Muscle of leg (tissue), 11 donors: Measurements from ENCODE around the gene CDKN2B-AS1. TPM values are rescaled to one million over a fixed set of nuclear protein-coding genes. Genes with fewer than 3 reads are reported as not detected.

Experiments
- DNase-seq: peaks from one replicate; pipeline ENCODE4 v3.0.0; 2013
- H3K27ac ChIP-seq: one replicate; pipeline ENCODE4 v1.5.1; 2013; ENCODE audit warnings: mild to moderate bottlenecking, low read length, control low read depth
- H3K27me3 ChIP-seq: one replicate; pipeline ENCODE4 v1.6.1; 2013; ENCODE audit warnings: low read length; ENCODE audit not compliant: control insufficient read depth, insufficient read depth
- H3K36me3 ChIP-seq: one replicate; pipeline ENCODE4 v1.6.1; 2013; ENCODE audit warnings: low read length; ENCODE audit not compliant: control insufficient read depth, insufficient read depth
- H3K4me1 ChIP-seq: one replicate; pipeline ENCODE4 v1.6.1; 2013; ENCODE audit warnings: low read length; ENCODE audit not compliant: control insufficient read depth, insufficient read depth
- H3K4me3 ChIP-seq: one replicate; pipeline ENCODE4 v1.5.1; 2013; ENCODE audit warnings: low read length, control low read depth
- H3K9me3 ChIP-seq: replicated peaks from 2 replicates; pipeline ENCODE4 v1.6.1; 2013; ENCODE audit warnings: low read depth, low read length; ENCODE audit not compliant: control insufficient read depth
- WGBS: methylation state at CpG from one replicate; pipeline ENCODE4 v1.1.5; 2013; ENCODE audit warnings: missing lambda C conversion rate; ENCODE audit not compliant: insufficient coverage; 5-methylcytosine and 5-hydroxymethylcytosine counted together
- polyA plus RNA-seq, 8 donors: library from polyadenylated mRNA; unstranded; fragments of 120-200 nt; gene quantifications; one replicate each; pipeline versions ENCODE4 v1.2.1 to v1.2.3, GENCODE V29; 2013; ENCODE audit warnings: inconsistent platforms in 1 of 8, low replicate concordance in 1 of 8; ENCODE audit not compliant: insufficient read length in 8 of 8, insufficient read depth in 1 of 8
- total RNA-seq: library from RNA; stranded (reverse); fragments of 120-200 nt; gene quantifications from one replicate; pipeline ENCODE4 v1.2.4, GENCODE V29; 2013

The CDKN2B-AS1 gene
- total and polyA plus RNA-seq, 9 donors = 0.11 to 0.29 (median 0.15) TPM; not detected in 3

GRCh38 chr9:21982861-21983560 lies 11.6 kb upstream of the CDKN2B-AS1 start:
- no CpG with 5 or more reads among the region's 1 CpG for WGBS
- H3K27ac ChIP-seq = no peak overlapping the region

GRCh38 chr9:21983561-21983935 lies 11.0 kb upstream of the CDKN2B-AS1 start:
- Histone ChIP-seq H3K27ac (no peak overlapping the region), H3K4me1 (no peaks in the 10 kb centered on the region), H3K27me3 (peaks cover 14% of the 10 kb centered on the region), H3K4me3 (no peak overlapping the region), H3K9me3 (no peaks in the 10 kb centered on the region), H3K36me3 (no peaks in the 10 kb centered on the region)
- DNase-seq = no peak
- no CpG with 5 or more reads among the region's 1 CpG for WGBS

More at GRCh38 chr9:21982861-21983560, 11.6 kb upstream of the CDKN2B-AS1 start:
- no peaks in the 10 kb centered on the region for H3K36me3 ChIP-seq
- no peaks in the 10 kb centered on the region for H3K4me1 ChIP-seq
- H3K9me3 ChIP-seq = no peaks in the 10 kb centered on the region
- H3K4me3 ChIP-seq = no peak overlapping the region
- no peak for DNase-seq
- H3K27me3 ChIP-seq = peaks cover 13% of the 10 kb centered on the region

GRCh38 chr9:21984101-21984500 lies 10.5 kb upstream of the CDKN2B-AS1 start:
- Histone ChIP-seq H3K27ac (no peak overlapping the region), H3K36me3 (no peaks in the 10 kb centered on the region), H3K27me3 (peaks cover 11% of the 10 kb centered on the region), H3K4me3 (no peak overlapping the region), H3K9me3 (no peaks in the 10 kb centered on the region), H3K4me1 (no peaks in the 10 kb centered on the region)
- no peak for DNase-seq

GRCh38 chr9:21985964-21986667 lies 8.5 kb upstream of the CDKN2B-AS1 start:
- H3K4me3 ChIP-seq = no peak overlapping the region
- WGBS = 69% methylated on average over 2 of the region's 5 CpGs
- no peaks in the 10 kb centered on the region for H3K36me3 ChIP-seq
- no peak for DNase-seq
- H3K9me3 ChIP-seq = no peaks in the 10 kb centered on the region
- H3K27me3 ChIP-seq = peaks cover 17% of the 10 kb centered on the region
- no peak overlapping the region for H3K27ac ChIP-seq
- H3K4me1 ChIP-seq = no peaks in the 10 kb centered on the region

- no peak overlapping the region for H3K27ac ChIP-seq
- WGBS = no CpG with 5 or more reads among the region's 9 CpGs
- peaks cover 18% of the 10 kb centered on the region for H3K27me3 ChIP-seq
- H3K4me3 ChIP-seq = no peak overlapping the region
- no peaks in the 10 kb centered on the region for H3K36me3 ChIP-seq
- no peak for DNase-seq
- H3K4me1 ChIP-seq = no peaks in the 10 kb centered on the region
- H3K9me3 ChIP-seq = no peaks in the 10 kb centered on the region
These were observed 6.3 kb upstream of the CDKN2B-AS1 start for GRCh38 chr9:21988056-21988990.

GRCh38 chr9:21989440-21990189 lies 5.0 kb upstream of the CDKN2B-AS1 start:
- no peaks in the 10 kb centered on the region for H3K9me3 ChIP-seq
- no peak overlapping the region for H3K27ac ChIP-seq
- DNase-seq = no peak
- peaks cover 30% of the 10 kb centered on the region for H3K27me3 ChIP-seq
- H3K4me1 ChIP-seq = peaks cover 5% of the 10 kb centered on the region
- H3K4me3 ChIP-seq = no peak overlapping the region
- H3K36me3 ChIP-seq = no peaks in the 10 kb centered on the region
- 2% methylated on average over 34 of the region's 35 CpGs for WGBS

- no CpG with 5 or more reads among the region's 5 CpGs for WGBS
- H3K9me3 ChIP-seq = no peaks in the 10 kb centered on the region
- H3K4me1 ChIP-seq = peaks cover 5% of the 10 kb centered on the region
- no peak overlapping the region for H3K27ac ChIP-seq
- no peaks in the 10 kb centered on the region for H3K36me3 ChIP-seq
- DNase-seq = no peak
- H3K4me3 ChIP-seq = no peak overlapping the region
- peaks cover 47% of the 10 kb centered on the region for H3K27me3 ChIP-seq
These were observed 3.3 kb upstream of the CDKN2B-AS1 start for GRCh38 chr9:21991072-21991959.

- Histone ChIP-seq H3K36me3 (no peaks in the 10 kb centered on the region), H3K9me3 (no peaks in the 10 kb centered on the region), H3K27ac (no peak overlapping the region), H3K4me3 (no peak overlapping the region), H3K4me1 (peaks cover 5% of the 10 kb centered on the region), H3K27me3 (peaks cover 51% of the 10 kb centered on the region)
- DNase-seq = no peak
- no CpG with 5 or more reads among the region's 4 CpGs for WGBS
These were observed 1.6 kb upstream of the CDKN2B-AS1 start for GRCh38 chr9:21993007-21993406.
